Testis (tissue), 3 donors: ENCODE data around the gene ERMP1. TPM values are rescaled to one million over a fixed set of nuclear protein-coding genes. Genes with fewer than 3 reads are reported as not detected.
A peak's percentile ranks its signal among the peaks of the same experiment; 100 is the strongest.

Experiments
- DNase-seq: peaks from one replicate; pipeline ENCODE4 v3.0.0-alpha.2; 2019
- H3K27ac ChIP-seq, 2 donors: fragments of 200-600 bp; sonication (generic); one replicate each; pipeline ENCODE4 v1.5.1; 2019
- H3K27me3 ChIP-seq: fragments of 200-600 bp; sonication (generic); one replicate; pipeline ENCODE4 v1.5.1; 2019
- H3K36me3 ChIP-seq: fragments of 200-600 bp; sonication (generic); one replicate; pipeline ENCODE4 v1.5.1; 2017; ENCODE audit warnings: low read depth; ENCODE audit errors: missing control alignments
- H3K4me1 ChIP-seq: fragments of 200-600 bp; sonication (generic); one replicate; pipeline ENCODE4 v1.5.1; 2019
- H3K4me3 ChIP-seq, 2 donors: fragments of 200-600 bp; sonication (generic); one replicate each; pipeline ENCODE4 v1.5.1; 2017 to 2019
- H3K9me3 ChIP-seq: fragments of 200-600 bp; sonication (generic); one replicate; pipeline ENCODE4 v1.5.1; 2017
- POLR2A ChIP-seq: fragments of 450-650 bp; IDR thresholded peaks from one replicate; pipeline ENCODE4 v1.6.1; 2017; ENCODE audit warnings: antibody characterized with exemption, mild to moderate bottlenecking, moderate library complexity
- WGBS, 2 donors: methylation state at CpG; one replicate each; pipeline ENCODE4 v1.1.5; 2018; 5-methylcytosine and 5-hydroxymethylcytosine counted together
- intact Hi-C: fragments of 100-400 bp; cut with DNase I; formaldehyde crosslinking; loops from one replicate; pipeline ENCODE4 v1.15.1; 2023; ENCODE audit warnings: low total_unique reads
- polyA plus RNA-seq: library from polyadenylated mRNA; stranded (reverse); fragments of 350-450 nt; fragmentation: Illumina TruSeq; extraction: RNeasy Lipid Tissue Mini Kit (QIAGEN cat#74804); gene quantifications from one replicate; pipeline ENCODE4 v1.2.3, GENCODE V29; 2014; ENCODE audit warnings: low read depth, low replicate concordance; ENCODE audit not compliant: insufficient read depth
- total RNA-seq, 2 donors: library from RNA; depleted of rRNA; stranded (reverse); fragments of >200 nt; gene quantifications; one replicate each; pipeline ENCODE4 v1.2.3, GENCODE V29; 2016
- TF ChIP-seq, protein P1 (sequence below), 3 experiments: fragments of 450-650 bp in 2 of 3; fragments of 200-600 bp in 1 of 3; sonication (generic) in 1 of 3; IDR thresholded peaks; one replicate each; pipeline ENCODE4 v1.5.1; 2016 to 2019; ENCODE audit warnings: antibody characterized with exemption in 3 of 3, mild to moderate bottlenecking in 2 of 3, moderate library complexity in 1 of 3

The ERMP1 gene
- total and polyA plus RNA-seq, 3 donors from 2014 or later = 25.7 to 28.9 (median 28.4) TPM

DNA sequence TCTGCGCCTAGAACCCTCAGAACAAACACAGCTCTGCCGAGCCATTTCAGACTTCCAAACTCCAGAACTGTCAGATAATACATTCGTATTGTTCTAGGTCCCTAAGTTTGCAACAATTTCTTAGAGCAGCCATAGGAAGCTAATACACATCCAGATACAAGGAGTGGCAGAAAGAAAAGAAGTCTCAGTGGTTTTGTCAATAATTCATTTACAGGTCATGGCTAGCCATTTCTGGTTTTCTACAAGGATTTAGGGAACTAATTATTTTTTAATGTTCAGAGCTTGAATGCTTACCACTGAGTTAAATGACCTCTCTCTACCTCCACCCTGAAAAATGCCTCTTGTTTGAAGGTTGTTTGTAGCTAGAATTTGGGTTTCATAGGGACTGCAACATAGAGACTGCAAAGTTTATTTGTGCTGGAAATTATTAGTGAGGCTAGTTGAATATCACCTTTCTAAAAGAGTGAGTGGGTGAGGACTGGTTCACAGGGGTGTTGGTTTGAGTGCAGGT is 15.5 kb upstream of the ERMP1 start:
- WGBS, 2 donors = 64 to 67% methylated on average over 3 of the region's 3 CpGs
- no peak for DNase-seq

DNA sequence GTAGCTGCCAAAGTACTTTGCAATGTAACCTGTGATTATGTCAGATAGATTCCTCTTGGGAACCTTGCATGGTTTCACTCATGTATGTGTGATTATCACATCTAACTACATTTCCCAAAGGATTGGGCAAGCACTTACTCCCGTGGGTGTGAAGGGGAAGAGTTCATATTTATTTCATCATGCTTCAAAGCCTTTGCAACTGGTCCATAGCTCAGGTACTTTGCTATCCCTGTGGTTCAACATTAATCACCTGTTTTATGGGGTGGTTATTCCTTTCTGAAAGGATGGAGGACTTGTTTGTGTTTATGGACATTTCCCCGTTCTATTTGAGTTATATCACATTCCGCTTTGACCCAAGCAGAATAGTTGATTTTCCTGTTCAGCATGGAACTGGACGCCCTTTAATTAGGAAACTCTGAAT is 13.6 kb upstream of the ERMP1 start:
- 86 to 90% methylated on average over 4 of the region's 4 CpGs for WGBS, 2 donors
- Histone ChIP-seq H3K27ac (no peak overlapping the region), H3K4me3 (no peak overlapping the region), H3K36me3 (no peaks in the 10 kb centered on the region), H3K27me3 (no peaks in the 10 kb centered on the region), H3K9me3 (no peaks in the 10 kb centered on the region), H3K4me1 (peaks cover 20% of the 10 kb centered on the region)
- DNase-seq = no peak
- intact Hi-C loops = no loop called here
- TF ChIP-seq, protein P1, sequence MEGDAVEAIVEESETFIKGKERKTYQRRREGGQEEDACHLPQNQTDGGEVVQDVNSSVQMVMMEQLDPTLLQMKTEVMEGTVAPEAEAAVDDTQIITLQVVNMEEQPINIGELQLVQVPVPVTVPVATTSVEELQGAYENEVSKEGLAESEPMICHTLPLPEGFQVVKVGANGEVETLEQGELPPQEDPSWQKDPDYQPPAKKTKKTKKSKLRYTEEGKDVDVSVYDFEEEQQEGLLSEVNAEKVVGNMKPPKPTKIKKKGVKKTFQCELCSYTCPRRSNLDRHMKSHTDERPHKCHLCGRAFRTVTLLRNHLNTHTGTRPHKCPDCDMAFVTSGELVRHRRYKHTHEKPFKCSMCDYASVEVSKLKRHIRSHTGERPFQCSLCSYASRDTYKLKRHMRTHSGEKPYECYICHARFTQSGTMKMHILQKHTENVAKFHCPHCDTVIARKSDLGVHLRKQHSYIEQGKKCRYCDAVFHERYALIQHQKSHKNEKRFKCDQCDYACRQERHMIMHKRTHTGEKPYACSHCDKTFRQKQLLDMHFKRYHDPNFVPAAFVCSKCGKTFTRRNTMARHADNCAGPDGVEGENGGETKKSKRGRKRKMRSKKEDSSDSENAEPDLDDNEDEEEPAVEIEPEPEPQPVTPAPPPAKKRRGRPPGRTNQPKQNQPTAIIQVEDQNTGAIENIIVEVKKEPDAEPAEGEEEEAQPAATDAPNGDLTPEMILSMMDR (IDR thresholded peaks at IDR 0.05) = no peak
- TF ChIP-seq POLR2A = no peak

More for the DNA sequence above, 15.5 kb upstream of the ERMP1 start:
- TF ChIP-seq, protein P1 (IDR thresholded peaks at IDR 0.05) = no peak
- no peak for TF ChIP-seq POLR2A
- Histone ChIP-seq H3K9me3 (no peaks in the 10 kb centered on the region), H3K27ac (no peak overlapping the region), H3K4me3 (no peak overlapping the region), H3K27me3 (no peaks in the 10 kb centered on the region), H3K36me3 (no peaks in the 10 kb centered on the region), H3K4me1 (peaks cover 7% of the 10 kb centered on the region)
- intact Hi-C loops = no loop called here

DNA sequence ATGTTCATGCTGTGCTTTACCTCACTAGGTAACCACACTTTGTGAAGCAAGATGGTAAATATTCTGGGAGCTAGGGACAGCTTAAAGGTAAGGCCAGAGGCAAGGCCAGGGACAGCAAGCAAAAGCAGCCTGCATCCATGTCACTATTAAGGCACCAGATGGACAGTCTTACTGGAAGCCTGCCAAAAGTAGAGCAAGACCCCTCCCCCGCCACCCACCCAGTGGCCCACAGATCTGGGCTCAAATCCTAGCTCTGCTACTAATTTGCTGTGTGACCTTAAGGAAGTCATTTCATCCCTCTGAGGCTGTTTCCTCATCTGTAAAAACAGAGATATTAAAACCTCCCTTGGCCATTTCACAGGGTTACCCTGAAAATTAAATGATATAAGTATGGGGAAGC is 13.2 kb upstream of the ERMP1 start:
- TF ChIP-seq, protein P1 (IDR thresholded peaks at IDR 0.05) = no peak
- no peak for TF ChIP-seq POLR2A
- no peaks in the 10 kb centered on the region for H3K27me3 ChIP-seq
- 83 to 100% methylated on average over 1 of the region's 1 CpG for WGBS, 2 donors
- H3K27ac ChIP-seq = no peak overlapping the region
- no peak for DNase-seq
- intact Hi-C loops = no loop called here
- H3K4me1 ChIP-seq = peaks cover 20% of the 10 kb centered on the region
- H3K36me3 ChIP-seq = no peaks in the 10 kb centered on the region
- no peak overlapping the region for H3K4me3 ChIP-seq
- no peaks in the 10 kb centered on the region for H3K9me3 ChIP-seq

DNA sequence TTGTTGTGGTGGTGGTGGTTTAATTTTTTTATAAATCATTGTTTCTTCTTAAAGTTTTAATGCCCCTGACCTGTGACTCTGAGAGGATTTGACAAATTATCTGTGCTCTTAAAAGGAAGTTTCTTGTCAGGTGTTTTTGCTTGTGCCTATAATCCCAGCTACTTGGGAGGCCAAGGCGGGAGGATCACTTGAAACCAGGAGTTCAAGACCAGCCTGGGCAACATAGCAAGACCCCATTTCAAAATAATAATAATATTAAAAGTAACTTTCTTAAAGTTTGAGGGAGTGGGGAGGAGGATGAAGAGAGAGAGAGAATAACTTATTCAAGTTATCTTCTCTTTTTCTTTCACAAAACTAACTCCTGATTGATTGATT is 12.2 kb upstream of the ERMP1 start:
- TF ChIP-seq, protein P1 (IDR thresholded peaks at IDR 0.05) = no peak
- TF ChIP-seq POLR2A = no peak
- 76 to 88% methylated on average over 1 of the region's 1 CpG for WGBS, 2 donors
- Histone ChIP-seq H3K9me3 (no peaks in the 10 kb centered on the region), H3K4me1 (peaks cover 20% of the 10 kb centered on the region), H3K36me3 (no peaks in the 10 kb centered on the region), H3K27ac (no peak overlapping the region), H3K27me3 (no peaks in the 10 kb centered on the region), H3K4me3 (no peak overlapping the region)
- no peak for DNase-seq
- intact Hi-C loops = no loop called here

DNA sequence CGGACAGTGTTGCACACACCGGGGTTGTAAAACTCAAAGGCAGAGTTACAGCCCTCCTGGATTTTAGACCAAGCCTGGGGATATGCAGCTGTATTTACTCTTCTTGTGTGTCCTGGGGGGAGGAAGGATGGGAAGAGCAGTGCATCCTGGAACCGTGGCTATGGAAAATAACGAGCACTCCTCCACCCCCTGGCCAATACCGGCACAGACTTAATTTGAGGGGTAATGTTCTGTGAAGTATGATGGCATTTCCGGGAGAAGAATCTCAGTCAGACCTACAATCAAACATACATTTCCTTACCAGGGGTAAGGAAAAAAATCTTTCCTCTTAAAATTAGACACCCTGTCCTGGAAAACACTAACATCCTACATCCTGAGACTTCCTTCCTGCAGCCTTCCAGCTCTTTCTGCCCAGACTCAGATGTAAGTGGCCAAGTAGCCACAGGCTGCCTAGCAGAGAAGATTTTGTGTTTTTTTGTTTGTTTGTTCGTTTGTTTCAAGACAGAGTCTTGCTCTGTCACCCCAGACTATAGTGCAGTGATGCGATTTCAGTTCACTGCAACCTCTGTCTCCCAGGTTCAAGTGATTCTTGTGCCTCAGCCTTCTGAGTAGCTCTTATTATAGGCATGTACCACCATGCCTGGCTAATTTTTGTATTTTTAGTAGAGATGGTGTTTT is 11.0 kb upstream of the ERMP1 start:
- no peak for DNase-seq
- Histone ChIP-seq H3K4me3 (no peak overlapping the region), H3K27me3 (no peaks in the 10 kb centered on the region), H3K9me3 (no peaks in the 10 kb centered on the region), H3K4me1 (peaks cover 20% of the 10 kb centered on the region), H3K36me3 (no peaks in the 10 kb centered on the region), H3K27ac (peak overlapping the region; percentile 47 to 71)
- 40 to 63% methylated on average over 8 of the region's 8 CpGs for WGBS, 2 donors
- TF ChIP-seq, protein P1 (IDR thresholded peaks at IDR 0.05) = no peak
- TF ChIP-seq POLR2A = no peak
- intact Hi-C loops = no loop called here
